HG02642 (cell line): ENCODE measurements around the gene STAU1.
"Not testable (repeated sequence)": the region's sequence is repeated elsewhere in the genome, so short reads cannot be mapped to it uniquely, and the experiment has no call there.

Experiments
- ATAC-seq: cut with Tn5 transposase; IDR thresholded peaks from one replicate; pipeline ENCODE4 v1.9.1; 2021; ENCODE audit warnings: mild to moderate bottlenecking; ENCODE audit not compliant: unreplicated experiment, poor library complexity

The STAU1 gene

GRCh38 chr20:49167811-49168507, 20.2 kb downstream of the STAU1 start:
- no peak for ATAC-seq

- peak; percentile 63 for ATAC-seq
Measured at GRCh38 chr20:49166534-49167449, 21.3 kb downstream of the STAU1 start.

GRCh38 chr20:49165611-49166010, 22.5 kb downstream of the STAU1 start:
- no peak for ATAC-seq

GRCh38 chr20:49163696-49164095, 24.4 kb downstream of the STAU1 start:
- no peak for ATAC-seq

GRCh38 chr20:49161428-49162152, 26.5 kb downstream of the STAU1 start:
- no peak for ATAC-seq

GRCh38 chr20:49160057-49160929, 27.8 kb downstream of the STAU1 start:
- no peak for ATAC-seq

GRCh38 chr20:49157146-49157545, 31.0 kb downstream of the STAU1 start:
- ATAC-seq, result no peak

GRCh38 chr20:49156481-49156880, 31.7 kb downstream of the STAU1 start:
- ATAC-seq, result no peak

GRCh38 chr20:49151436-49151835, 36.7 kb downstream of the STAU1 start:
- ATAC-seq, result no peak

GRCh38 chr20:49149281-49150045, 38.7 kb downstream of the STAU1 start:
- no peak for ATAC-seq

GRCh38 chr20:49148601-49149000, 39.5 kb downstream of the STAU1 start:
- ATAC-seq, result no peak

GRCh38 chr20:49147296-49147695, 40.8 kb downstream of the STAU1 start:
- ATAC-seq, result no peak

- ATAC-seq, result no peak
Measured at GRCh38 chr20:49146442-49147225, 41.5 kb downstream of the STAU1 start.

- no peak for ATAC-seq
Measured at GRCh38 chr20:49140834-49141233, 47.3 kb downstream of the STAU1 start.

- no peak for ATAC-seq
Measured at GRCh38 chr20:49140411-49140810, 47.7 kb downstream of the STAU1 start.

GRCh38 chr20:49138431-49138830, 49.7 kb downstream of the STAU1 start:
- ATAC-seq, result no peak

GRCh38 chr20:49136817-49137571, 51.1 kb downstream of the STAU1 start:
- no peak for ATAC-seq

- not testable (repeated sequence) for ATAC-seq
Measured at GRCh38 chr20:49134797-49135196, 53.3 kb downstream of the STAU1 start.
